Measurements from ENCODE around the gene HBD. TPM values are rescaled to one million over a fixed set of nuclear protein-coding genes. Genes with fewer than 3 reads are reported as not detected.

Gene HBD
- total RNA-seq, 1 donor from 2014 or later, result not detected

GRCh38 chr11:5247472-5248192 is 13.3 kb upstream of the HBD start:
- no peak for TF ChIP-seq CTCF (IDR thresholded peaks at IDR 0.05)
- H3K27me3 Mint-ChIP-seq (ENCODE audit: low read depth), result peaks cover 25% of the 10 kb centered on the region
- no peaks in the 10 kb centered on the region for H3K4me1 Mint-ChIP-seq (ENCODE audit: low read depth)
- no peaks in the 10 kb centered on the region for H3K36me3 Mint-ChIP-seq (ENCODE audit: low read depth)
- no peak overlapping the region for H3K4me3 Mint-ChIP-seq (ENCODE audit: unreplicated experiment)
- no peaks in the 10 kb centered on the region for H3K9me3 Mint-ChIP-seq (ENCODE audit: low read depth)
- no peak for DNase-seq (ENCODE audit: low spot score)
- H3K27ac Mint-ChIP-seq (ENCODE audit: unreplicated experiment), result no peak overlapping the region

- H3K27me3 Mint-ChIP-seq (ENCODE audit: low read depth), result peaks cover 28% of the 10 kb centered on the region
- TF ChIP-seq CTCF (IDR thresholded peaks at IDR 0.05), result no peak
- no peaks in the 10 kb centered on the region for H3K4me1 Mint-ChIP-seq (ENCODE audit: low read depth)
- no peaks in the 10 kb centered on the region for H3K36me3 Mint-ChIP-seq (ENCODE audit: low read depth)
- H3K9me3 Mint-ChIP-seq (ENCODE audit: low read depth), result no peaks in the 10 kb centered on the region
- no peak overlapping the region for H3K27ac Mint-ChIP-seq (ENCODE audit: unreplicated experiment)
- no peak for DNase-seq (ENCODE audit: low spot score)
- no peak overlapping the region for H3K4me3 Mint-ChIP-seq (ENCODE audit: unreplicated experiment)
Measured at GRCh38 chr11:5246772-5247471, 12.6 kb upstream of the HBD start.

GRCh38 chr11:5245155-5245554 is 10.9 kb upstream of the HBD start:
- TF ChIP-seq CTCF (IDR thresholded peaks at IDR 0.05), result no peak
- no peak for DNase-seq (ENCODE audit: low spot score)

GRCh38 chr11:5243816-5244180 is 9.5 kb upstream of the HBD start:
- Mint-ChIP-seq H3K4me1 (ENCODE audit: low read depth) (no peaks in the 10 kb centered on the region), H3K36me3 (ENCODE audit: low read depth) (no peaks in the 10 kb centered on the region), H3K27ac (ENCODE audit: unreplicated experiment) (no peak overlapping the region), H3K27me3 (ENCODE audit: low read depth) (peaks cover 43% of the 10 kb centered on the region), H3K4me3 (ENCODE audit: unreplicated experiment) (no peak overlapping the region), H3K9me3 (ENCODE audit: low read depth) (no peaks in the 10 kb centered on the region)
- DNase-seq (ENCODE audit: low spot score), result no peak
- no peak for TF ChIP-seq CTCF (IDR thresholded peaks at IDR 0.05)

More at GRCh38 chr11:5245155-5245554, 10.9 kb upstream of the HBD start:
- Mint-ChIP-seq H3K9me3 (ENCODE audit: low read depth) (no peaks in the 10 kb centered on the region), H3K4me1 (ENCODE audit: low read depth) (no peaks in the 10 kb centered on the region), H3K27ac (ENCODE audit: unreplicated experiment) (no peak overlapping the region), H3K36me3 (ENCODE audit: low read depth) (no peaks in the 10 kb centered on the region), H3K4me3 (ENCODE audit: unreplicated experiment) (no peak overlapping the region), H3K27me3 (ENCODE audit: low read depth) (peaks cover 35% of the 10 kb centered on the region)

- Mint-ChIP-seq H3K27ac (ENCODE audit: unreplicated experiment) (no peak overlapping the region), H3K9me3 (ENCODE audit: low read depth) (no peaks in the 10 kb centered on the region), H3K27me3 (ENCODE audit: low read depth) (peaks cover 45% of the 10 kb centered on the region), H3K36me3 (ENCODE audit: low read depth) (no peaks in the 10 kb centered on the region), H3K4me1 (ENCODE audit: low read depth) (no peaks in the 10 kb centered on the region), H3K4me3 (ENCODE audit: unreplicated experiment) (no peak overlapping the region)
- TF ChIP-seq CTCF (IDR thresholded peaks at IDR 0.05), result no peak
- DNase-seq (ENCODE audit: low spot score), result no peak
Measured at GRCh38 chr11:5242933-5243815, 8.9 kb upstream of the HBD start.

All from chondrocyte (in vitro differentiated cells).